ENCODE results near the gene MUTYH.
"Not testable (repeated sequence)": the region's sequence is repeated elsewhere in the genome, so short reads cannot be mapped to it uniquely, and the experiment has no call there.

MUTYH gene

DNA sequence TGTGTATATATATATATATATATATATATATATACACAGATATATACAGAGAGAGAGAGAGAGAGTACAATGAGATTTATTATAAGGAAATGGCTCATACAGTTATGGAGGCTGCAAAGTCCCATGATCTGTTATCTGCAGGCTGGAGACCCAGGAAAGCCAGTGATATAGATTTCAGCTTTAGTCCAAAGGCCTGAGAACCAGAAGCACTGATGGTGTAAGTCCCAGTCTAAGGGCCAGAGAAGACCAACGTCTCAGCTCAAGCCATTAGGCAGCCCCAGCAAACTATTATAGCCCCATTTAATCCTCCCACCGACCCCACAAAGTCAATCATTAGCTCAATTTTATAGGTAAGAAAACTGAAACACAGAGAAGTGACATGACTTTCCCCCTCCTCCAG, 48.5 kb downstream of the MUTYH start:
- no peak overlapping the region for H3K27ac ChIP-seq
- no peak overlapping the region for H3K4me3 ChIP-seq

DNA sequence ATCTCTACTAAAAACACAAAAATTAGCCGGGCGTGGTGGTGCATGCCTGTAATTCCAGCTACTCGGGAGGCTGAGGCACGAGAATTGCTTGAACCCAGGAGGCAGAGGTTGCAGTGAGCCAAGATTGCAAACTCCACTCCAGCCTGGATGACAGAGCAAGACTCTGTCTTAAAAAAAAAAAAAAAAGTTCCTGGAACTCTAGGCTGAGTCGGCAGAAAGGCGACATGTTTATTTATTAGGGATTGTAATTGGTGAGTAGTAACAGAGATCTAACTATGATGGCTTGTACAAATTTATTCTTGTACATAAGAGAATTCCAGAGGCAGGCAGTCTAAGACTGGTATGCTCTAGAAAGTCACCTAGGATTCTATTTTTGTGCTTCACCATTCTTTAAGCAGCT, 49.2 kb downstream of the MUTYH start:
- not testable (repeated sequence) for H3K27ac ChIP-seq, H3K4me3 ChIP-seq

DNA sequence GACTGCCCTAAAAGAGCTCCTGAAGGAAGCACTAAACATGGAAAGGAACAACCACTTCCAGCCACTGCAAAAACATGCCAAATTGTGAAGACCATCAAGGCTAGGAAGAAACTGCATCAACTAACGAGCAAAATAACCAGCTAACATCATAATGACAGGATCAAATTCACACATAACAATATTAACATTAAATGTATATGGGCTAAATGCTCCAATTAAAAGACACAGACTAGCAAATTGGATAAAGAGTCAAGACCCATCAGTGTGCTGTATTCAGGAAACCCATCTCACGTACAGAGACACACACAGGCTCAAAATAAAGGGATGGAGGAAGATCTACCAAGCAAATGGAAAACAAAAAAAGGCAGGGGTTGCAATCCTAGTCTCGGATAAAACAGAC, 53.7 kb downstream of the MUTYH start:
- not testable (repeated sequence) for H3K4me3 ChIP-seq, H3K27ac ChIP-seq

DNA sequence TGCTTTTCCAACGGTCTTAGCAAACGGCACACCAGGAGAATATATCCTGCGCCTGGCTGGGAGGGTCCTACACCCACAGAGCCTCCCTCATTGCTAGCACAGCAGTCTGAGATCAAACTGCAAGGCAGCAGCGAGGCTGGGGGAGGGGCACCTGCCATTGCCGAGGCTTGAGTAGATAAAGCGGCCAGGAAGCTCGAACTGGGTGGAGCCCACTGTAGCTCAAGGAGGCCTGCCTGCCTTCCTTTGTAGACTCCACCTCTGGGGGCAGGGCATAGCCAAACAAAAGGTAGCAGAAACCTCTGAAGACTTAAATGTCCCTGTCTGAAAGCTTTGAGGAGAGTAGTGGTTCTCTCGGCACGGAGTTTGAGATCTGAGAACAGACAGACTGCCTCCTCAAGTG, 55.4 kb downstream of the MUTYH start:
- H3K27ac ChIP-seq: not testable (repeated sequence)

DNA sequence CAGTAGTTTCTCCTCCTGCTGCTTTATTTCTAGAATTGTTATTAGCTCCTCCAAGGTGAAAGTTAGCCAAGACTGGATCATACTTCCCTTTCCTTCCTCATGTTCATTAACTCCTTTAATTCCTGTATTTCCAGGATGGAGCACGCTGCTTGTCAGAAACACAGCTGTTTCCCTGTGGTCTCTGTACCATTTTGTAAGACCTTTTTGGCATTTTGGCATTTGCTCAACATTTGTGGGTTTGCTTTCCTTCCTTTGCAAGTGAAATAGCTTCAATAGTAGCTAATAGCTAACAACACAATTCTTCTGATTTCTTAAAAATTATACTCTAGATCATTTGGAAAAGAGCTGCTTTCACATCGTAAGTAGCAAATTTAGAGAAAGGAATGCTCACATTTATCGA, 57.9 kb downstream of the MUTYH start:
- Histone ChIP-seq H3K4me3 (no peak overlapping the region), H3K27ac (no peak overlapping the region)

More for the DNA sequence above, 55.4 kb downstream of the MUTYH start:
- H3K4me3 ChIP-seq: not testable (repeated sequence)

Measured in skin epidermis (tissue), 12 donors.